ENCODE measurements around the gene ZAP70. TPM values are rescaled to one million over a fixed set of nuclear protein-coding genes. Genes with fewer than 3 reads are reported as not detected.

Gene ZAP70
- total and polyA plus RNA-seq, 2 donors (not counting 3 experiments of a cell fraction or from before 2014, with no cell fraction given): 0.14 TPM; not detected in 1

DNA sequence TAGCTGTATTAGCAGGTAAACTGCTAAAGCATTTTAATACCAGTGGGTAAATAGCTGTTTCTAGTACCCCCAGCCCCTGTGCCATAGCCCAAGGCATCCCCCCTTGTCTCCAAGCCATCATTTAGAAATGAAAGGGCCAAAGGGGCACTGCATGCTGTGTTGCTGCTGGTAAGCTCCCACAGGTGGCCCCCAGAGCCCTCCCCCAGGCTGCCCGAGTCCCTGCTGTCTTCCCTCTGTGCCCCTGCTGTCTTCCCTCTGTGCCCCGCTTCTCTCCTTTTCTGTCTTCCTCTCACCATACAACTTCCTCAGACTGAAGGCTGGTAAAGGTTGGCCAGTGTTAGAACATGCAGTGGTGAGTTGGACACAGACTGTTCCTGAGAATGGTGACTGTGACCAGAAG, 42.1 kb downstream of the ZAP70 start:
- no peaks in the 10 kb centered on the region for H3K9me3 ChIP-seq (replicated peaks; ENCODE audit: control insufficient read depth, insufficient read depth, low read length)
- peaks cover 0 to 15% of the 10 kb centered on the region in 2 experiments for H3K36me3 ChIP-seq (ENCODE audit: control insufficient read depth in 2 of 2, extremely low read depth in 1 of 2, insufficient read depth in 2 of 2, low read length in 2 of 2)
- H3K27me3 ChIP-seq (ENCODE audit: control insufficient read depth in 2 of 2, insufficient read depth in 2 of 2, low read length in 2 of 2): no peaks in the 10 kb centered on the region
- H3K4me1 ChIP-seq (ENCODE audit: control insufficient read depth, extremely low read depth, insufficient read depth, low read length): no peaks in the 10 kb centered on the region
- no TSS peak for BruUV-seq (replicated peaks)
- CTCF ChIA-PET: no interaction called here
- no peak for TF ChIP-seq POLR2A (IDR thresholded peaks at IDR 0.05; ENCODE audit: low read depth, low read length)
- TF ChIP-seq, protein P1, sequence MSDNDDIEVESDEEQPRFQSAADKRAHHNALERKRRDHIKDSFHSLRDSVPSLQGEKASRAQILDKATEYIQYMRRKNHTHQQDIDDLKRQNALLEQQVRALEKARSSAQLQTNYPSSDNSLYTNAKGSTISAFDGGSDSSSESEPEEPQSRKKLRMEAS (IDR thresholded peaks at IDR 0.05; ENCODE audit: insufficient read depth, insufficient read length): no peak
- TF ChIP-seq FOS (IDR thresholded peaks at IDR 0.05; ENCODE audit: borderline replicate concordance, insufficient read depth, low read length): no peak
- no peak for TF ChIP-seq JUN (IDR thresholded peaks at IDR 0.05; ENCODE audit: borderline replicate concordance, insufficient read depth, insufficient read length, low read depth)
- TF ChIP-seq POLR2AphosphoS5 (IDR thresholded peaks at IDR 0.05; ENCODE audit: insufficient read depth, low read depth, low read length): no peak
- TF ChIP-seq, protein P2, sequence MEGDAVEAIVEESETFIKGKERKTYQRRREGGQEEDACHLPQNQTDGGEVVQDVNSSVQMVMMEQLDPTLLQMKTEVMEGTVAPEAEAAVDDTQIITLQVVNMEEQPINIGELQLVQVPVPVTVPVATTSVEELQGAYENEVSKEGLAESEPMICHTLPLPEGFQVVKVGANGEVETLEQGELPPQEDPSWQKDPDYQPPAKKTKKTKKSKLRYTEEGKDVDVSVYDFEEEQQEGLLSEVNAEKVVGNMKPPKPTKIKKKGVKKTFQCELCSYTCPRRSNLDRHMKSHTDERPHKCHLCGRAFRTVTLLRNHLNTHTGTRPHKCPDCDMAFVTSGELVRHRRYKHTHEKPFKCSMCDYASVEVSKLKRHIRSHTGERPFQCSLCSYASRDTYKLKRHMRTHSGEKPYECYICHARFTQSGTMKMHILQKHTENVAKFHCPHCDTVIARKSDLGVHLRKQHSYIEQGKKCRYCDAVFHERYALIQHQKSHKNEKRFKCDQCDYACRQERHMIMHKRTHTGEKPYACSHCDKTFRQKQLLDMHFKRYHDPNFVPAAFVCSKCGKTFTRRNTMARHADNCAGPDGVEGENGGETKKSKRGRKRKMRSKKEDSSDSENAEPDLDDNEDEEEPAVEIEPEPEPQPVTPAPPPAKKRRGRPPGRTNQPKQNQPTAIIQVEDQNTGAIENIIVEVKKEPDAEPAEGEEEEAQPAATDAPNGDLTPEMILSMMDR (IDR thresholded peaks at IDR 0.05; ENCODE audit: extremely low read depth in 1 of 2, insufficient read depth in 1 of 2, low read depth in 1 of 2, low read length in 2 of 2): no peak
- no peak for TF ChIP-seq EZH2 (IDR thresholded peaks at IDR 0.05; ENCODE audit: borderline replicate concordance, low read depth, low read length, severe bottlenecking)
- no peak for TF ChIP-seq GATA2 (IDR thresholded peaks at IDR 0.05; ENCODE audit: insufficient read depth, insufficient read length, low read depth, low read length)
- no peak for TF ChIP-seq MYC (IDR thresholded peaks at IDR 0.05; ENCODE audit: low read depth, low read length)
- H3K79me2 ChIP-seq (ENCODE audit: control insufficient read depth, insufficient read depth, low read length): no peaks in the 10 kb centered on the region
- H4K20me1 ChIP-seq (replicated peaks; ENCODE audit: control insufficient read depth, extremely low read depth, insufficient read depth, low read length): no peaks in the 10 kb centered on the region
- H3K4me2 ChIP-seq (ENCODE audit: insufficient read depth, low read length): no peak overlapping the region
- dilution Hi-C loops (cut with MboI; ENCODE audit: extremely low pct_ligation_motif_present, low sequenced_read_pairs) (no loop called here), intact Hi-C loops (cut with micrococcal nuclease) (no loop called here)
- no peak overlapping the region for H3K4me3 ChIP-seq (replicated peaks in 1 of 3; ENCODE audit: insufficient read depth in 1 of 3, low read depth in 1 of 3, low read length in 3 of 3)
- no peak overlapping the region for H3K9ac ChIP-seq (replicated peaks; ENCODE audit: extremely low read depth, insufficient read depth, low read length)
- H3K27ac ChIP-seq (ENCODE audit: insufficient read depth, low read depth, low read length): no peak overlapping the region
- POLR2A ChIA-PET: no interaction called here
- DNase-seq (ENCODE audit: low read depth, low spot score) (no peak), FAIRE-seq (no peak)
- no peaks in the 10 kb centered on the region for H3K9me1 ChIP-seq (replicated peaks; ENCODE audit: control insufficient read depth, extremely low read depth, insufficient read depth, low read length)
- H2AFZ ChIP-seq (ENCODE audit: low read depth, low read length): no peak overlapping the region
